Fibroblast of gingiva (primary cell): Measurements from ENCODE around the gene HOXB6.

Experiments used
- DNase-seq: peaks from one replicate; pipeline ENCODE4 v3.0.0-alpha.2; 2011; ENCODE audit warnings: low read depth

The HOXB6 gene

GRCh38 chr17:48565925-48566710 is 38.7 kb downstream of the HOXB6 start:
- no peak for DNase-seq

- no peak for DNase-seq
Measured at GRCh38 chr17:48565022-48565554, 39.7 kb downstream of the HOXB6 start.

GRCh38 chr17:48564188-48565021 is 40.4 kb downstream of the HOXB6 start:
- DNase-seq = no peak

- no peak for DNase-seq
Measured at GRCh38 chr17:48563867-48564187, 41.0 kb downstream of the HOXB6 start.

GRCh38 chr17:48563385-48563838 is 41.4 kb downstream of the HOXB6 start:
- DNase-seq = no peak

GRCh38 chr17:48562934-48563333 is 41.9 kb downstream of the HOXB6 start:
- no peak for DNase-seq

GRCh38 chr17:48561884-48562810 is 42.6 kb downstream of the HOXB6 start:
- DNase-seq = no peak

- no peak for DNase-seq
Measured at GRCh38 chr17:48559840-48560817, 44.7 kb downstream of the HOXB6 start.

GRCh38 chr17:48559122-48559839 is 45.5 kb downstream of the HOXB6 start:
- DNase-seq = no peak

- no peak for DNase-seq
Measured at GRCh38 chr17:48558831-48559121, 46.0 kb downstream of the HOXB6 start.

- no peak for DNase-seq
Measured at GRCh38 chr17:48558057-48558830, 46.5 kb downstream of the HOXB6 start.

GRCh38 chr17:48556576-48557401 is 48.0 kb downstream of the HOXB6 start:
- no peak for DNase-seq

GRCh38 chr17:48556229-48556575 is 48.6 kb downstream of the HOXB6 start:
- no peak for DNase-seq

- no peak for DNase-seq
Measured at GRCh38 chr17:48555258-48556228, 49.2 kb downstream of the HOXB6 start.

GRCh38 chr17:48554412-48555257 is 50.2 kb downstream of the HOXB6 start:
- no peak for DNase-seq

- no peak for DNase-seq
Measured at GRCh38 chr17:48553826-48554225, 51.0 kb downstream of the HOXB6 start.

- no peak for DNase-seq
Measured at GRCh38 chr17:48553190-48553547, 51.6 kb downstream of the HOXB6 start.
